ENCODE measurements around the gene DST. TPM values are rescaled to one million over a fixed set of nuclear protein-coding genes. Genes with fewer than 3 reads are reported as not detected.

Gene DST
- total RNA-seq, 1 donor, result 573 TPM

DNA sequence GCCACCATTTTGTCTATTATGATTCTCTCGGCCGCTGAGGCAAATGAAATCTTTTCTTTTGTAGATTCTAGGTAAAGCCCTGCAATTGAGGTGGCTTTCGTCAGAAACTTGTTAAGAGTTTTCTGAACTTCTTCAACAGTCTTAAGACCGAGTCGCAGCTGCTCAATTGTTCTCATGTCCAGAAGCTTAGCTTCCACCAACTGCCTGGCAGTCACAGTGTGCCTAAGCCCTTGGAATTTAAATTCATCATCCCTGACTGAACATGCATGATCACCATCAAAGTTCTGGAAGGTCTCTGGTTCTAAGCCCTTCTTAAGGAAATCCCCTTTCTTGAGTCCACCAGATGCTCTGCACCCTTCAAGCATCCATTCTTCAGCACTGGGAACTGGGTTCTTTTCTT, 25.7 kb downstream of the DST start:
- Histone ChIP-seq H3K79me2 (ENCODE audit: insufficient read depth, low read length) (no peaks in the 10 kb centered on the region), H4K20me1 (ENCODE audit: insufficient read depth, low read length) (no peaks in the 10 kb centered on the region), H3K36me3 (ENCODE audit: insufficient read depth, low read length) (peaks cover 92% of the 10 kb centered on the region), H3K9me3 (ENCODE audit: low read depth, low read length) (no peaks in the 10 kb centered on the region), H3K4me2 (ENCODE audit: insufficient read depth, low read length) (no peak overlapping the region), H3K4me3 (ENCODE audit: insufficient read depth, low read length) (no peak overlapping the region), H3K4me1 (ENCODE audit: insufficient read depth, low read length) (no peaks in the 10 kb centered on the region), H3K27me3 (ENCODE audit: insufficient read depth, low read length) (no peaks in the 10 kb centered on the region), H3K27ac (ENCODE audit: low read depth, low read length) (no peak overlapping the region), H2AFZ (ENCODE audit: low read length) (no peak overlapping the region)
- no peak for DNase-seq (ENCODE audit: insufficient read length, low spot score, missing footprints)
- TF ChIP-seq, protein P1, sequence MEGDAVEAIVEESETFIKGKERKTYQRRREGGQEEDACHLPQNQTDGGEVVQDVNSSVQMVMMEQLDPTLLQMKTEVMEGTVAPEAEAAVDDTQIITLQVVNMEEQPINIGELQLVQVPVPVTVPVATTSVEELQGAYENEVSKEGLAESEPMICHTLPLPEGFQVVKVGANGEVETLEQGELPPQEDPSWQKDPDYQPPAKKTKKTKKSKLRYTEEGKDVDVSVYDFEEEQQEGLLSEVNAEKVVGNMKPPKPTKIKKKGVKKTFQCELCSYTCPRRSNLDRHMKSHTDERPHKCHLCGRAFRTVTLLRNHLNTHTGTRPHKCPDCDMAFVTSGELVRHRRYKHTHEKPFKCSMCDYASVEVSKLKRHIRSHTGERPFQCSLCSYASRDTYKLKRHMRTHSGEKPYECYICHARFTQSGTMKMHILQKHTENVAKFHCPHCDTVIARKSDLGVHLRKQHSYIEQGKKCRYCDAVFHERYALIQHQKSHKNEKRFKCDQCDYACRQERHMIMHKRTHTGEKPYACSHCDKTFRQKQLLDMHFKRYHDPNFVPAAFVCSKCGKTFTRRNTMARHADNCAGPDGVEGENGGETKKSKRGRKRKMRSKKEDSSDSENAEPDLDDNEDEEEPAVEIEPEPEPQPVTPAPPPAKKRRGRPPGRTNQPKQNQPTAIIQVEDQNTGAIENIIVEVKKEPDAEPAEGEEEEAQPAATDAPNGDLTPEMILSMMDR (IDR thresholded peaks at IDR 0.05; ENCODE audit: extremely low read depth, low read depth, low read length), result no peak

DNA sequence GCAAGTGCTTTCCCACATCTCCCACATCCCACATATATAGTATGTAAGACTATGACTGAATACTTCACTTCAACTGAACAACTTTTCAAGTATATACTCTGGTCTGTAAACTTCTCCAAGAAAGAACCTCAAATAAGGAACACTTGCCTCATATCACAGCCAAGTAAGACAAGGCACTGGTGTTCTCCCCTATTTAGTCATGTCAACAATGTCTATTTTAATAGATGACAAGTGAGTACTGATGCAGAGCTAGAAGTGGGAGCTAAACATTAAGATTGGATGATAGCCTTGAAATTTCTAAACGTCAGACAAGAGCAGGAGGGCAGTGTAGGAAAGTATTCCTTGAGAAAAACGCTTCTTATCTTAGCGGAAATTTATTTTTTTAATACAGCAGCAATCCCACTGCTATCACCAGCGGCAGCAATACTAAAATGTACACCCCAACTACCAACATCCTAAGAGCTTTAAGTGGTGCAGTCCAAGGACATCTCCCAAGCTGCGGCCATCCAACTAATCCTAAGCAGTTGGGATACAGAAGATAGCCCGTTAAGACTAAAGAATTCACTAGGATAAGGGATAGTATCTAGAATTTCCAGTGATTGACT, 29.3 kb downstream of the DST start:
- H3K79me2 ChIP-seq (ENCODE audit: insufficient read depth, low read length), result no peaks in the 10 kb centered on the region
- H2AFZ ChIP-seq (ENCODE audit: low read length), result no peak overlapping the region
- H3K27ac ChIP-seq (ENCODE audit: low read depth, low read length), result no peak overlapping the region
- TF ChIP-seq, protein P1 (IDR thresholded peaks at IDR 0.05; ENCODE audit: extremely low read depth, low read depth, low read length), result no peak
- no peak for DNase-seq (ENCODE audit: insufficient read length, low spot score, missing footprints)
- H4K20me1 ChIP-seq (ENCODE audit: insufficient read depth, low read length), result no peaks in the 10 kb centered on the region
- H3K4me3 ChIP-seq (ENCODE audit: insufficient read depth, low read length), result no peak overlapping the region
- no peaks in the 10 kb centered on the region for H3K9me3 ChIP-seq (ENCODE audit: low read depth, low read length)
- H3K36me3 ChIP-seq (ENCODE audit: insufficient read depth, low read length), result peaks cover 89% of the 10 kb centered on the region
- no peaks in the 10 kb centered on the region for H3K27me3 ChIP-seq (ENCODE audit: insufficient read depth, low read length)
- no peaks in the 10 kb centered on the region for H3K4me1 ChIP-seq (ENCODE audit: insufficient read depth, low read length)
- no peak overlapping the region for H3K4me2 ChIP-seq (ENCODE audit: insufficient read depth, low read length)

GRCh38 chr6:56608332-56608731, 34.4 kb downstream of the DST start:
- H3K79me2 ChIP-seq (ENCODE audit: insufficient read depth, low read length), result no peaks in the 10 kb centered on the region
- H3K9me3 ChIP-seq (ENCODE audit: low read depth, low read length), result no peaks in the 10 kb centered on the region
- no peak overlapping the region for H3K4me2 ChIP-seq (ENCODE audit: insufficient read depth, low read length)
- H3K36me3 ChIP-seq (ENCODE audit: insufficient read depth, low read length), result peaks cover 71% of the 10 kb centered on the region
- no peak overlapping the region for H3K4me3 ChIP-seq (ENCODE audit: insufficient read depth, low read length)
- no peaks in the 10 kb centered on the region for H3K27me3 ChIP-seq (ENCODE audit: insufficient read depth, low read length)
- no peak overlapping the region for H3K27ac ChIP-seq (ENCODE audit: low read depth, low read length)
- H3K4me1 ChIP-seq (ENCODE audit: insufficient read depth, low read length), result no peaks in the 10 kb centered on the region
- H4K20me1 ChIP-seq (ENCODE audit: insufficient read depth, low read length), result no peaks in the 10 kb centered on the region
- TF ChIP-seq, protein P1 (IDR thresholded peaks at IDR 0.05; ENCODE audit: extremely low read depth, low read depth, low read length), result no peak
- H2AFZ ChIP-seq (ENCODE audit: low read length), result no peak overlapping the region
- DNase-seq (ENCODE audit: insufficient read length, low spot score, missing footprints), result no peak

GRCh38 chr6:56607111-56607752, 35.5 kb downstream of the DST start:
- Histone ChIP-seq H3K4me2 (ENCODE audit: insufficient read depth, low read length) (no peak overlapping the region), H3K9me3 (ENCODE audit: low read depth, low read length) (no peaks in the 10 kb centered on the region), H3K4me1 (ENCODE audit: insufficient read depth, low read length) (no peaks in the 10 kb centered on the region), H3K4me3 (ENCODE audit: insufficient read depth, low read length) (no peak overlapping the region), H3K27ac (ENCODE audit: low read depth, low read length) (no peak overlapping the region), H3K36me3 (ENCODE audit: insufficient read depth, low read length) (peaks cover 73% of the 10 kb centered on the region), H4K20me1 (ENCODE audit: insufficient read depth, low read length) (no peaks in the 10 kb centered on the region), H3K79me2 (ENCODE audit: insufficient read depth, low read length) (no peaks in the 10 kb centered on the region), H2AFZ (ENCODE audit: low read length) (no peak overlapping the region), H3K27me3 (ENCODE audit: insufficient read depth, low read length) (no peaks in the 10 kb centered on the region)
- TF ChIP-seq, protein P1 (IDR thresholded peaks at IDR 0.05; ENCODE audit: extremely low read depth, low read depth, low read length), result no peak
- no peak for DNase-seq (ENCODE audit: insufficient read length, low spot score, missing footprints)
